Ovary (tissue), 9 donors: ENCODE measurements around the gene DAAM1. TPM values are rescaled to one million over a fixed set of nuclear protein-coding genes. Genes with fewer than 3 reads are reported as not detected.

Experiments
- DNase-seq, 5 donors: peaks; one replicate each; pipeline ENCODE4 v3.0.0-alpha.2; 2019 to 2020
- H3K27ac ChIP-seq, 2 donors: fragments of 200-600 bp; one replicate each; pipeline versions ENCODE4 v1.5.1 to v1.8.0; 2019 to 2022
- H3K27me3 ChIP-seq: fragments of 200-600 bp; one replicate; pipeline ENCODE4 v1.8.0; 2022
- H3K36me3 ChIP-seq: fragments of 200-600 bp; sonication (generic); one replicate; pipeline ENCODE4 v1.5.1; 2019
- H3K4me1 ChIP-seq: one replicate; pipeline ENCODE4 v1.8.1; 2013; ENCODE audit warnings: mild to moderate bottlenecking, moderate library complexity; ENCODE audit not compliant: insufficient read depth
- H3K4me3 ChIP-seq: fragments of 200-600 bp; sonication (generic); one replicate; pipeline ENCODE4 v1.5.1; 2017
- H3K9me3 ChIP-seq, 2 donors: fragments of 200-600 bp in 1 of 2; sonication (generic) in 1 of 2; one replicate each; pipeline versions ENCODE4 v1.5.1 to v1.8.1; 2013 to 2019; ENCODE audit warnings: mild to moderate bottlenecking in 1 of 2, moderate library complexity in 1 of 2
- EP300 ChIP-seq: sonication (generic); formaldehyde crosslinking; IDR thresholded peaks from one replicate; pipeline ENCODE4 v1.6.1; 2017; ENCODE audit warnings: antibody characterized with exemption
- POLR2A ChIP-seq: fragments of 450-650 bp; IDR thresholded peaks from one replicate; pipeline ENCODE4 v1.6.1; 2017; ENCODE audit warnings: antibody characterized with exemption, mild to moderate bottlenecking, moderate library complexity
- WGBS, 3 donors: extraction: QIAGEN DNeasy Blood & Tissue Kit in 1 of 3; methylation state at CpG; one replicate each; pipeline versions ENCODE4 v1.1.5 to v1.1.7; 2013 to 2017; 5-methylcytosine and 5-hydroxymethylcytosine counted together
- intact Hi-C, 4 donors: fragments of 100-400 bp; cut with DNase I; formaldehyde crosslinking; loops; one replicate each; pipeline versions ENCODE4 v1.11.0 to v1.15.1; 2022 to 2023
- polyA plus RNA-seq, 2 donors: library from polyadenylated mRNA; stranded (reverse); fragments of 200-250 nt in 1 of 2; fragments of 350-450 nt in 1 of 2; fragmentation: Illumina TruSeq in 1 of 2; extraction: RNeasy Lipid Tissue Mini Kit (QIAGEN cat#74804) in 1 of 2; gene quantifications; one replicate each; pipeline ENCODE4 v1.2.3, GENCODE V29; 2013 to 2014
- total RNA-seq, 7 donors: library from RNA; depleted of rRNA in 2 of 7; stranded (reverse); fragments of >200 nt in 2 of 7; fragmentation: NEBNext Ultra II Directional in 3 of 7; extraction: Animal tissue kit (Norgen Biotek cat#: 25700) in 3 of 7; gene quantifications; one replicate each; pipeline versions ENCODE4 v1.1.0 to v1.2.4, GENCODE V29; 2016 to 2023
- TF ChIP-seq, protein P1 (sequence below), 3 donors: fragments of 450-650 bp in 2 of 3; fragments of 200-600 bp in 1 of 3; IDR thresholded peaks; one replicate each; pipeline versions ENCODE4 v1.5.1 to v1.8.0; 2016 to 2022; ENCODE audit warnings: antibody characterized with exemption in 3 of 3, mild to moderate bottlenecking in 1 of 3
- donor health status: DM: no; HTN: no; CAD: no; lungs with moderate emphysema.
- donor health status: DM: no; HTN: no; CAD: no.
- donor health status: Bipolar disorder and iron deficiency.
- donor health status: DM: yes; HTN: yes; CAD: no.
- donor health status: DM: no; HTN: no; CAD: no.
- donor health status: DM: yes; HTN: yes; CAD: no.

Gene DAAM1
- total and polyA plus RNA-seq, 9 donors: 19.0 to 83.3 (median 35.3) TPM

DNA sequence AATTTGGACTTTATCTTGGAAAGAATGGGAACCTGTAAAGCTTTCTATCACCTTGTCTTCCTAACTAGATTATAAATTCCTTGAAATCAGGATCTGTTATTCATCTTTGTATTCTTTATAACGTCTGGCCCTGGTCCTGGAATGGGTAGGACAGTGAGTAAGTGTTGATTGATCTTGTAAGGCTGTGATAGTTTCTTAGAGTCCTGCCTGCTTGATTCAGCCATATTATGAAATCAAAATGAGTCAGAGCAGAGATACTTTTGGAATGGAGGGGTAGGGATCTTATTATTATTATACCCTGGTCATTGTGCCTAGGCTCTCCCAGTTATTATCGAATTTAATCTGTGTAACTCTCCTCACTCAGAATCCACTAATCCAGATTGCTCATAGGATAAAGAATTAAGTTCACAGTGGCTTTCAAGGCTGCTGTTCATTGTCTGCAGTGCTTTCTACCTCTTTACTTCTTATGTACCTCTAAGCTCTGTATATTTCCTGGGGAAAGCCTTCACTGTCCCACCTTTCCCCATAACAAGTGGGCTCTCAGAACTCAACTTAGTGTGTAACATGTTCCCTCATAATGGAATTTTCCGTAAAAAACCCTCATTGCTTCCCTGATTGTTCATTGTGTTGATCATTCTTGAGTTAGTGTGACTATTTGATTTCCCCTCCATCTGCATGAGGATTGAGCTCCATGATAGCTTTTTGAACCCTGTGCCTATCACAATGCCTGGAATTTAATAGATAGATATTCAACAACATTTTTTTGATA, 93.3 kb downstream of the DAAM1 start:
- H3K4me1 ChIP-seq: peaks cover 4% of the 10 kb centered on the region
- intact Hi-C loops: loop anchor here in 1 of 4 donors (2.0 kb wide), 1 partner anchor 53 kb away; no protein-coding TSS in a partner anchor
- no peak overlapping the region for H3K4me3 ChIP-seq
- no peak for DNase-seq
- H3K9me3 ChIP-seq: no peaks in the 10 kb centered on the region
- no peaks in the 10 kb centered on the region for H3K36me3 ChIP-seq
- H3K27me3 ChIP-seq: no peaks in the 10 kb centered on the region
- no peak overlapping the region for H3K27ac ChIP-seq
- TF ChIP-seq, protein P1, sequence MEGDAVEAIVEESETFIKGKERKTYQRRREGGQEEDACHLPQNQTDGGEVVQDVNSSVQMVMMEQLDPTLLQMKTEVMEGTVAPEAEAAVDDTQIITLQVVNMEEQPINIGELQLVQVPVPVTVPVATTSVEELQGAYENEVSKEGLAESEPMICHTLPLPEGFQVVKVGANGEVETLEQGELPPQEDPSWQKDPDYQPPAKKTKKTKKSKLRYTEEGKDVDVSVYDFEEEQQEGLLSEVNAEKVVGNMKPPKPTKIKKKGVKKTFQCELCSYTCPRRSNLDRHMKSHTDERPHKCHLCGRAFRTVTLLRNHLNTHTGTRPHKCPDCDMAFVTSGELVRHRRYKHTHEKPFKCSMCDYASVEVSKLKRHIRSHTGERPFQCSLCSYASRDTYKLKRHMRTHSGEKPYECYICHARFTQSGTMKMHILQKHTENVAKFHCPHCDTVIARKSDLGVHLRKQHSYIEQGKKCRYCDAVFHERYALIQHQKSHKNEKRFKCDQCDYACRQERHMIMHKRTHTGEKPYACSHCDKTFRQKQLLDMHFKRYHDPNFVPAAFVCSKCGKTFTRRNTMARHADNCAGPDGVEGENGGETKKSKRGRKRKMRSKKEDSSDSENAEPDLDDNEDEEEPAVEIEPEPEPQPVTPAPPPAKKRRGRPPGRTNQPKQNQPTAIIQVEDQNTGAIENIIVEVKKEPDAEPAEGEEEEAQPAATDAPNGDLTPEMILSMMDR (IDR thresholded peaks at IDR 0.05): no peak
- TF ChIP-seq POLR2A: no peak
- TF ChIP-seq EP300: no peak
- WGBS, 3 donors: 83 to 88% (median 85%) methylated on average over 3 of the region's 3 CpGs

DNA sequence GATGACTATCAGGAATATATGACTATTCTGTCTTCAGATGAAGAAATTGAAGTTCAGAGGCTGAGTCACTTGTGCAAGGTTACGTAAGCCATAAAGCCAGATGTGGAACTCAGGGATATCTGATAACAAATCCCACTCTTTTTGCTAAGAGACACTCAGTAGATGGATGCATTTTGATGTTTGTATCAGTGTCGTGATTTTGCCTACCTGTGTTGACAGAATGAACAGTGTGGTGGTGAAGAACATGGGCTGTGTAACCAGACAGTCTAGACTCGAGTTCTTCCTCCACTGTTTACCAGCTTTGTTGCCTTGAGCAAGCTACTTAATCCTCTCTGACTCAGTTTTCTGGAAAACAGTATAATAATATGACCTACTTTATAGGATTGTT, 93.9 kb downstream of the DAAM1 start:
- 91 to 93% (median 92%) methylated on average over 3 of the region's 3 CpGs for WGBS, 3 donors
- Histone ChIP-seq H3K4me1 (peaks cover 4% of the 10 kb centered on the region), H3K27me3 (no peaks in the 10 kb centered on the region), H3K4me3 (no peak overlapping the region), H3K9me3 (no peaks in the 10 kb centered on the region), H3K36me3 (no peaks in the 10 kb centered on the region), H3K27ac (no peak overlapping the region)
- DNase-seq: no peak
- TF ChIP-seq, protein P1 (IDR thresholded peaks at IDR 0.05): no peak
- no peak for TF ChIP-seq EP300
- intact Hi-C loops: no loop called here

DNA sequence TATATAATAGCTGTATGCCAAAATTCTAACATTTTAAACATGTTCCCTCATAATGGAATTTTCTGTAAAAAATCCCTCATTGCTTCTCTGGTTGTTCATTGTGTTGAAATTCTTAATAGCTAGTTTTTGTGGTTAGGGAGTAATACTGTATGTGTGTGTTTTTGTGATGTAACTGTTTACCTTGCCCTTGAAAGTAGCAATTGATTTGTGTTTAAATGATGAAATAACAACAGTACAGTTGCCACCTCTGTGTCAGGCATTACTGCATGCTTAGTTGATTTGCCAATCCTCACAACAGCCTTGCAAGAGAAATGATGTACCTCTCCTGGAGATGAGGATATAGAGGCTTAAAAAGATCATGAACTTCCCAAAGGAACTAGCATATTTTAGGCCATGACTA, 94.9 kb downstream of the DAAM1 start:
- Histone ChIP-seq H3K4me1 (peaks cover 1% of the 10 kb centered on the region), H3K9me3 (no peaks in the 10 kb centered on the region), H3K4me3 (no peak overlapping the region), H3K36me3 (no peaks in the 10 kb centered on the region), H3K27ac (no peak overlapping the region), H3K27me3 (no peaks in the 10 kb centered on the region)
- no peak for DNase-seq
- intact Hi-C loops: no loop called here
- TF ChIP-seq POLR2A (no peak), EP300 (no peak)
- TF ChIP-seq, protein P1 (IDR thresholded peaks at IDR 0.05): no peak

DNA sequence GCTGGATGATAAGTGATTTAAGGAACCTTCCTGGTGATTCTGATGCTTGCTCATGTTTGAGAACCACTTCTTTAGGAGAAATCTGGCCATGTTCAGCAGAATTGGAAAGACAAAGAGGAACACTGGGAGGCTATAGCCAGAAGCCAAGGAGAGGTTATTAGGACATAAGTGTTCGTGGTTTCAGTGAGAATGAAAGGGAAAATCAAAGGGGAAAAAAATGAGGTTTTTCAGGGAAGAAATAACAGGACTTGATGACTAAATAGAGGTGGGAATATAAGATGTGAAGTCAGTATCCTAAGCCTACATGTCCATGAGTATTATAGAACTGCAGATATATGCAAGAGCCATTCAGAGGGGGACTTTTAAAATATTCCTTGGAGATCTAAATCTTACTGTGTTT, 95.6 kb downstream of the DAAM1 start:
- H3K9me3 ChIP-seq: no peaks in the 10 kb centered on the region
- no peak overlapping the region for H3K27ac ChIP-seq
- no peaks in the 10 kb centered on the region for H3K27me3 ChIP-seq
- 67 to 87% (median 85%) methylated on average over 1 of the region's 1 CpG for WGBS, 3 donors
- TF ChIP-seq, protein P1 (IDR thresholded peaks at IDR 0.05): no peak
- TF ChIP-seq EP300 (no peak), POLR2A (no peak)
- H3K36me3 ChIP-seq: no peaks in the 10 kb centered on the region
- peaks cover under 1% of the 10 kb centered on the region for H3K4me1 ChIP-seq
- no peak for DNase-seq
- H3K4me3 ChIP-seq: no peak overlapping the region
- intact Hi-C loops: no loop called here
